Peyer's patch (tissue), 4 donors: ENCODE measurements around the gene PYGB.

Source experiments
- CTCF ChIP-seq, 6 experiments: fragments of 450-650 bp in 4 of 6; fragments of 200-600 bp in 2 of 6; sonication (generic) in 1 of 6; IDR thresholded peaks; one replicate each; pipeline ENCODE4 v1.5.1; 2017 to 2019; ENCODE audit warnings: antibody characterized with exemption in 6 of 6, mild to moderate bottlenecking in 3 of 6, moderate library complexity in 1 of 6
- POLR2A ChIP-seq, 2 donors: fragments of 450-650 bp; IDR thresholded peaks; one replicate each; pipeline ENCODE4 v1.5.1; 2017; ENCODE audit warnings: antibody characterized with exemption in 2 of 2, mild to moderate bottlenecking in 2 of 2, moderate library complexity in 2 of 2

GRCh38 chr20:25280051-25280573, 32.2 kb downstream of the PYGB start:
- TF ChIP-seq POLR2A (IDR thresholded peaks at IDR 0.05) (no peak), CTCF (IDR thresholded peaks at IDR 0.05) (no peak)
